GM18951 (cell line): ENCODE data around the gene BRD3.

Experiments
- POLR2A ChIP-seq: IDR thresholded peaks from 4 replicates; pipeline ENCODE4 v1.6.1; 2011; ENCODE audit warnings: mild to moderate bottlenecking; ENCODE audit not compliant: insufficient read length, insufficient read depth; ENCODE audit errors: extremely low read depth
- in situ Hi-C: fragments of 300-500 bp; cut with MboI; formaldehyde crosslinking; loops from one replicate; pipeline ENCODE4 v1.12.0; 2022; ENCODE audit warnings: low sequenced_read_pairs, mixed read lengths, inconsistent platforms; ENCODE audit not compliant: unreplicated experiment

BRD3 gene

GRCh38 chr9:134043531-134043988 is 24.3 kb downstream of the BRD3 start:
- in situ Hi-C loops, result no loop called here
- no peak for TF ChIP-seq POLR2A

DNA sequence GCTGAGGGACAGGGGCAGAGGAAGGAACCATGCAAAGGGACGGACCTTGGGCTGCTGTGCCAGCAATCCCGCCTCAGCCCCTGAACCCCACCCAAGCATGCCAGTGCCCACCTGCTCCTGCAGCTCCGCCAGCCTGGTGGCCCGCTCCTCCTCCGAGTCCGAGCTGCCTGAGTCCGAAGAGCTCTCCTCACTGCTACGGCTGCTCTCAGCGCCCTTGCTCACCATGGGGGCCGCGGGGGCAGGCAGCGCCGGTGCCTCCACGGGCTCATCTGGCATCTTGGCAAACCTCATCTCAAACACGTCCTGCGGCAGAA is 26.2 kb downstream of the BRD3 start:
- in situ Hi-C loops, result no loop called here
- TF ChIP-seq POLR2A, result no peak

- in situ Hi-C loops, result no loop called here
- no peak for TF ChIP-seq POLR2A
Measured at GRCh38 chr9:134040781-134041648, 26.8 kb downstream of the BRD3 start.

DNA sequence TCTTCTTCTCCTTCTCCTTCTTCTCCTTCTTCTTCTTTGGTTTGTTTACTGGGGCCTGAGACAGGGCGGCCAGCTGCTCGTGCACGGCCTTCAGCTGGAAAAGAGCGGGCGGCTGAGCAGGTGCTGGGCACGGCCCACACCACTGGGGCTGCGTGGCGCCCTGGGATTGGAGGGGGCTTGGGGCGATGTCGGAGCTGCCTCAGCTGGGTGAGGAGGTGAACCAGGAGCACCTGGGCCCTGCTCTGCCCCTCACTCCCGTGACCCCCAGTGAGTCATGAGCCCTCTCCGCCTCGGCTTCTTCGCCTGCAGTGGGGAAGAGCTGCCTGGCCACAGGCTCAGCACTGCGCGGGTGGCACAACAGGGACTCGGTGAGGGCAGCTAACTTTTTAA is 27.7 kb downstream of the BRD3 start:
- no peak for TF ChIP-seq POLR2A
- in situ Hi-C loops, result no loop called here

DNA sequence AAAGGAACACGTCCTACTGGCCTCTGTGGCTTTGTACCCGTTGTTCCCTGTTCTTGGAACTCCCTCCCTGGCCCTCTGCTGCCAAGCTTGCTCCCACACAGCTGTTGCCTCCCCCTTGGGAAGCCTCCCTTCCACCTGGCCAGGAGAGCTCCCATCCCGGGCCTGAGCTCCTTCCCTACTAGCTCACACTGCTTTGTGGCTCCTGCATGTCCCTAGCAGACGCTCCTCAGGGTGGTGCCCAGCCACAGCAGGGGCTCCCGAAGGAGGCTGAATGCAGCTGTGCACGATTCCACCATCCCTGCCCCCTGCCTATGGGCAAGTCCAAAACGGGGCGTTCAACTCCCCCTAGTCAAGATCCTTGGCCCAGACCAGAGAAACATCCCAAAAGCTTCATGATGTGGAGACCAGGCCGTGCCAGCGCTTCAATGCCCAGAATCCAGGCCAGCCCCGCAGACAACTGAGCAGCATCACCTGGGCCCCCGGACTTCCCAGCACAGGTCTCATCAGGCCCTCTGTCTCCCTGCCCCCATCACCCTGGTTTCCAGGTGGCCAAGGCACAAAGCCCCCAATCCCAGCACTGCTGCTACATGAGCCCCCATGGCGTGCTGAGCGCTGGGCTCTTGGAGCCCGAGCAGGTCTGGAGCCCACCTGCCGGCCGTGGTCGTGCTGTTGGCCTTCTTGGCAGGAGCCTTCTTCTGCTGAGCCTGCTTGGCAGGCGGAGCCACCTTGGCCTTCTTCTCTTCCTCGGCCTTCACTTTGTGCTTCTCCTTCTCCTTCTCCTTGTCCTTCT is 28.2 kb downstream of the BRD3 start:
- in situ Hi-C loops, result no loop called here
- no peak for TF ChIP-seq POLR2A

DNA sequence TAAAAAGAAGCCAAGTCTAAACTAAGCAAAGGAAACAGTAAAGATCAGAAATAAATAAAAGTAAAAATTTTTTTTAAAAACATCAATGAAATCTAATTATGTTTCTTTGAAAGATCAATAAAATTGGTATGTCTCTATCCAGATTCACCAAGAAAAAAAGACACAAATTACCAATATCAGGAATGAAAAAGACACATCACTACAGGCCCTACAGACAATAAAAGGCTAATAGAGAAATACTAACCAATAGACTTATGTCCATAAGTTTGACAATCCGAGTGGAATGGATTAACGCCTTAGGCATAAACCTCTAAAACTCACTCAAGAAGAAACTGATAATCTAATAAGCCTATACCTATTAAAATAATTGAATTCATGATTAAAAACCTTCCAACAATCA is 30.2 kb downstream of the BRD3 start:
- in situ Hi-C loops, result no loop called here
- TF ChIP-seq POLR2A, result no peak

- in situ Hi-C loops, result no loop called here
Measured at GRCh38 chr9:134036130-134036529, 31.7 kb downstream of the BRD3 start.

GRCh38 chr9:134035041-134036039 is 32.5 kb downstream of the BRD3 start:
- in situ Hi-C loops, result no loop called here
- no peak for TF ChIP-seq POLR2A

More at GRCh38 chr9:134036130-134036529, 31.7 kb downstream of the BRD3 start:
- TF ChIP-seq POLR2A, result no peak

GRCh38 chr9:134034215-134035040 is 33.4 kb downstream of the BRD3 start:
- in situ Hi-C loops, result no loop called here
- TF ChIP-seq POLR2A, result no peak

GRCh38 chr9:134033516-134034214 is 34.2 kb downstream of the BRD3 start:
- no peak for TF ChIP-seq POLR2A
- in situ Hi-C loops, result no loop called here

DNA sequence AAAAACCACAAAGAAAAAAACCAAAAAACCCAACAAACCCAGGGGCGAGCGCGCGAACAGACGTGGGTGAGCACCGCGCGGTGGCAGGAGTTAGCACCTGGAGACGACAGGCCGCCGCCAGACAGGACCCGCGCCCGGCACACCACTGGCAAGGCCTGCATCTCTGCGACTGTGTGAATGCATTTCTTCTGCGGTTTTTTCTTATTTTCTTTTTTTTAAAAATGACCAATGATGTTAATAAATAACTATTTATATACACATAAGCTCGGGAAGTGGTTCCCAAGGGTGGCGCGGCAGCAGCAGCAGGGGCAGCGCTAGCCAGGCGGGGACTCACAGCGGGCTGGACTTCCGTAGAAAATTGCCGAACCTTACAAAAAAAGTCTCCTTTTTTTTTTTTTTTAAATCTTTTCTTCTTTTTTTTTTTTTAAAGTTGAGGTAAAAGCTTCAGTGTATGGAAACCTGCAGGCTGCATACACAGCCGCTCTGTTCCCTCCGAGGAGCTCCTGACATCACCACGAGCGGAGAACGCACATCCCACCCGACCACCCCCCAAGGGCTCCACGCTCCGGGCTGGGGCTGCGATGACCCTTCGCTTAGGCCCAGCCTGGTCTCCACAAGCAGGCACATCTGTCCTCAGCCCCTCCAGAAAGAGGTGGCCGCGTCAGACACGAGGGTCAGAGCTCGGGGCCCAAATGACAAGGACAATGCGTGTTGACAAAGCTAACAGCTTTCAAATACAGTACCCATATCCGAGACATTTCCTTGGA is 35.2 kb downstream of the BRD3 start:
- in situ Hi-C loops, result no loop called here
- TF ChIP-seq POLR2A, result no peak
